GM12892 (cell line): ENCODE measurements around the gene DDX39B.
A peak's percentile ranks its signal among the peaks of the same experiment; 100 is the strongest.

Experiments
- POLR2A ChIP-seq: IDR thresholded peaks from 2 replicates; pipeline ENCODE4 v1.6.1; 2011; ENCODE audit warnings: low read depth, low read length, control low read depth
- POLR2AphosphoS5 ChIP-seq: IDR thresholded peaks from 2 replicates; pipeline ENCODE4 v1.6.1; 2011; ENCODE audit warnings: low read depth, low read length, control low read depth

DNA sequence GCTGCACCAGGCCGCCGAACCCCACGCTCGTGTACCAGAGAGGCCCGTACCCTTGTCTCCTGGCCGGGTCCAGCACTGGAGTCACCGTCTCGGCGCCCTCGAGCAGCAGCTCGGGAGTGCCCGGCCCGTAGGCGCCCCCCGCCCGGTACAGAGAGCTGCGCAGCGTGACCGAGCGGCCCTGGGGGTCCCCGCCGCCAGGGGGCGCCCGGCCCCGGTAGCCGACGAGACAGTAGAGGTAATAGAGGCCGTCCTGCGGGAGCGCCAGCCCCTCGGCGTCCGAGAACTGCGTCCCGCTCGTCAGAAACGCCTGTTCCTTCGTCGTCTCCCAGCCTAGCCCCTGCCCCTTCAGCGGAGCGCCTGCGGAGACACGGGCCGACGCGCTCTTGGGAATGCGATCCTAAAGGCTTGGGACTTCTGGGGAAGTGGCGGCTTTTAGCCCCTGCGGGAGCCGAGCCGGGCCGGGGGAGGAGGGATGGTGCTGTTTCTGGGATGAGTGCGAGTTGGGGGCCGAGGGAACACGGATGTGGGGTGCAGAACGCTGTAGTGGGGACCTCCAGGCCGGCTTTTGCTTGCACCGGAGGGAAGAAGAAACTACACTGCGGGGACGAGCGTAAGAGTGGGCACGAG lies 39.1 kb upstream of the DDX39B start:
- TF ChIP-seq POLR2A (peak; percentile 69; the same call in 1 of the 2 replicates), POLR2AphosphoS5 (peak; percentile 40; the same call in 1 of the 2 replicates)
